Breast epithelium (tissue), 4 donors: ENCODE results near the gene NUBPL. TPM values are rescaled to one million over a fixed set of nuclear protein-coding genes. Genes with fewer than 3 reads are reported as not detected.

Experiments
- DNase-seq, 2 donors: peaks; one replicate each; pipeline ENCODE4 v3.0.0-alpha.2; 2019; ENCODE audit warnings: low spot score in 2 of 2
- H3K27ac ChIP-seq, 2 donors: fragments of 200-600 bp; sonication (generic) in 1 of 2; one replicate each; pipeline ENCODE4 v1.5.1; 2016 to 2019; ENCODE audit warnings: mild to moderate bottlenecking in 1 of 2
- H3K27me3 ChIP-seq, 2 donors: fragments of 200-600 bp; sonication (generic) in 1 of 2; one replicate each; pipeline versions ENCODE4 v1.5.1 to v1.6.0; 2017 to 2019; ENCODE audit warnings: control low read depth in 1 of 2, mild to moderate bottlenecking in 1 of 2
- H3K36me3 ChIP-seq: fragments of 200-600 bp; one replicate; pipeline ENCODE4 v1.5.1; 2019
- H3K4me1 ChIP-seq, 2 donors: fragments of 200-600 bp; sonication (generic); one replicate each; pipeline ENCODE4 v1.5.1; 2016 to 2019; ENCODE audit warnings: control low read depth in 1 of 2
- H3K4me3 ChIP-seq, 3 donors: fragments of 200-600 bp; sonication (generic); 1 replicate in 2 of 3; 2 replicates in 1 of 3; pipeline ENCODE4 v1.5.1; 2016 to 2019; ENCODE audit warnings: mild to moderate bottlenecking in 3 of 3, moderate library complexity in 2 of 3
- H3K9me3 ChIP-seq, 2 donors: fragments of 200-600 bp; sonication (generic) in 1 of 2; one replicate each; pipeline ENCODE4 v1.5.1; 2016 to 2019; ENCODE audit warnings: control low read depth in 1 of 2
- POLR2A ChIP-seq: fragments of 450-650 bp; IDR thresholded peaks from one replicate; pipeline ENCODE4 v1.6.1; 2016; ENCODE audit warnings: antibody characterized with exemption, mild to moderate bottlenecking, moderate library complexity
- POLR2AphosphoS5 ChIP-seq, 3 donors: sonication (generic); formaldehyde crosslinking; IDR thresholded peaks; one replicate each; pipeline ENCODE4 v1.6.1; 2017; ENCODE audit warnings: antibody characterized with exemption in 3 of 3
- intact Hi-C: fragments of 100-400 bp; cut with DNase I; formaldehyde crosslinking; loops from one replicate; pipeline ENCODE4 v1.15.1; 2023; ENCODE audit warnings: low total_unique reads
- total RNA-seq, 3 donors: library from RNA; depleted of rRNA; stranded (reverse); fragments of >200 nt; gene quantifications; one replicate each; pipeline ENCODE4 v1.1.0, GENCODE V29; 2016
- TF ChIP-seq, protein P1 (sequence below), 3 donors: fragments of 450-650 bp; IDR thresholded peaks; one replicate each; pipeline ENCODE4 v1.5.1; 2016 to 2017; ENCODE audit warnings: antibody characterized with exemption in 3 of 3, mild to moderate bottlenecking in 3 of 3, moderate library complexity in 3 of 3

The NUBPL gene
- total RNA-seq, 3 donors from 2014 or later, result 10.9 to 16.2 (median 12.5) TPM

DNA sequence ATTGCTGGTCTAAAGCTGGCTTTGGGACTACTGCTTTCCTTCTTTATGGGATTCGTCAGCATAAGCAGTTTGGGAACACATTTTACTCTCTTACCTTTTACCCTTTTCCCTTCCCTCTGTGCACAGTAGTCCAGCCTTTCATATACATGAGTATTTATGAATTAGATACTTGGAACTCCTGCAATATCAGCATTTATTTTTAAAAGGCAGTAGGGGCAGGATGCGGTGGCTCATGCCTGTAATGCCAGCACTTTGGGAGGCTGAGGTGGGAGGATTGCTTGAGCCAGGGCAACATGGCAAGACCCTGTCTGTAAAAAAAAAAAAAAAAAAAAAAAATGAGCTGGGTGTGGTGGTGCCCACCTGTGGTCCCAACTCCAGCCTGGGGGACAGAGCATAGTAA, 3.0 kb downstream of the NUBPL start:
- Histone ChIP-seq H3K9me3 (no peaks in the 10 kb centered on the region), H3K27me3 (no peaks in the 10 kb centered on the region), H3K36me3 (no peaks in the 10 kb centered on the region), H3K4me3 (no peak overlapping the region), H3K27ac (no peak overlapping the region), H3K4me1 (no peaks in the 10 kb centered on the region)
- no peak for DNase-seq
- intact Hi-C loops, result no loop called here
- TF ChIP-seq, protein P1, sequence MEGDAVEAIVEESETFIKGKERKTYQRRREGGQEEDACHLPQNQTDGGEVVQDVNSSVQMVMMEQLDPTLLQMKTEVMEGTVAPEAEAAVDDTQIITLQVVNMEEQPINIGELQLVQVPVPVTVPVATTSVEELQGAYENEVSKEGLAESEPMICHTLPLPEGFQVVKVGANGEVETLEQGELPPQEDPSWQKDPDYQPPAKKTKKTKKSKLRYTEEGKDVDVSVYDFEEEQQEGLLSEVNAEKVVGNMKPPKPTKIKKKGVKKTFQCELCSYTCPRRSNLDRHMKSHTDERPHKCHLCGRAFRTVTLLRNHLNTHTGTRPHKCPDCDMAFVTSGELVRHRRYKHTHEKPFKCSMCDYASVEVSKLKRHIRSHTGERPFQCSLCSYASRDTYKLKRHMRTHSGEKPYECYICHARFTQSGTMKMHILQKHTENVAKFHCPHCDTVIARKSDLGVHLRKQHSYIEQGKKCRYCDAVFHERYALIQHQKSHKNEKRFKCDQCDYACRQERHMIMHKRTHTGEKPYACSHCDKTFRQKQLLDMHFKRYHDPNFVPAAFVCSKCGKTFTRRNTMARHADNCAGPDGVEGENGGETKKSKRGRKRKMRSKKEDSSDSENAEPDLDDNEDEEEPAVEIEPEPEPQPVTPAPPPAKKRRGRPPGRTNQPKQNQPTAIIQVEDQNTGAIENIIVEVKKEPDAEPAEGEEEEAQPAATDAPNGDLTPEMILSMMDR (IDR thresholded peaks at IDR 0.05), result no peak
- TF ChIP-seq POLR2A (no peak), POLR2AphosphoS5 (IDR thresholded peaks at IDR 0.05) (no peak)

GRCh38 chr14:31566456-31566855, 5.3 kb downstream of the NUBPL start:
- intact Hi-C loops, result no loop called here
- Histone ChIP-seq H3K27me3 (no peaks in the 10 kb centered on the region), H3K9me3 (no peaks in the 10 kb centered on the region), H3K4me3 (no peak overlapping the region), H3K36me3 (no peaks in the 10 kb centered on the region), H3K27ac (no peak overlapping the region), H3K4me1 (no peaks in the 10 kb centered on the region)
- TF ChIP-seq POLR2A, result no peak
- TF ChIP-seq, protein P1 (IDR thresholded peaks at IDR 0.05), result no peak
- no peak for TF ChIP-seq POLR2AphosphoS5 (IDR thresholded peaks at IDR 0.05)
- DNase-seq, result no peak

- H3K36me3 ChIP-seq, result no peaks in the 10 kb centered on the region
- intact Hi-C loops, result no loop called here
- TF ChIP-seq POLR2A (no peak), POLR2AphosphoS5 (IDR thresholded peaks at IDR 0.05) (no peak)
- TF ChIP-seq, protein P1 (IDR thresholded peaks at IDR 0.05), result no peak
- no peak for DNase-seq
- no peaks in the 10 kb centered on the region for H3K4me1 ChIP-seq
- H3K9me3 ChIP-seq, result no peaks in the 10 kb centered on the region
- H3K4me3 ChIP-seq, result no peak overlapping the region
- no peaks in the 10 kb centered on the region for H3K27me3 ChIP-seq
- no peak overlapping the region for H3K27ac ChIP-seq
Measured at GRCh38 chr14:31567655-31568054, 6.5 kb downstream of the NUBPL start.

DNA sequence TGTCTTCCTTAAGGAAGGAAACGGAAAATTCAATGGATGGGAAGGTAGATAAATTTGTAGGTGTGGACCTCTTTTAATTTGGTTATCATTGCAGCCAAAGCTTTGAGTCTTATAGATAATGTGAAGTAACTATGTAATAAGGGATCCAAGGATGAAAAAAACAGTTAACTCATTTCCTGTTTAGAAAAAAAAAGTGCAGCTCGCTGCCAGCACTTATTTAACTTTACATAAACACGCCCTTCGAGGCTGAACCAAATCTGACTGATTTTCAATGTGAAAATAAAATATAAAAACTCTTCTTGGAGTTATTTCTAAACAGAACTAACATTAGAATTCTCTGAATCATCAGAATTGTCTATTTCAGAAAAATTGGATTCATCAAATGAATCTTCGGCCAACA, 7.0 kb downstream of the NUBPL start:
- Histone ChIP-seq H3K4me1 (no peaks in the 10 kb centered on the region), H3K27me3 (no peaks in the 10 kb centered on the region), H3K27ac (no peak overlapping the region), H3K4me3 (no peak overlapping the region), H3K9me3 (no peaks in the 10 kb centered on the region), H3K36me3 (peaks cover 3% of the 10 kb centered on the region)
- TF ChIP-seq POLR2AphosphoS5 (IDR thresholded peaks at IDR 0.05) (no peak), POLR2A (no peak)
- TF ChIP-seq, protein P1 (IDR thresholded peaks at IDR 0.05), result no peak
- intact Hi-C loops, result no loop called here
- DNase-seq, result no peak

DNA sequence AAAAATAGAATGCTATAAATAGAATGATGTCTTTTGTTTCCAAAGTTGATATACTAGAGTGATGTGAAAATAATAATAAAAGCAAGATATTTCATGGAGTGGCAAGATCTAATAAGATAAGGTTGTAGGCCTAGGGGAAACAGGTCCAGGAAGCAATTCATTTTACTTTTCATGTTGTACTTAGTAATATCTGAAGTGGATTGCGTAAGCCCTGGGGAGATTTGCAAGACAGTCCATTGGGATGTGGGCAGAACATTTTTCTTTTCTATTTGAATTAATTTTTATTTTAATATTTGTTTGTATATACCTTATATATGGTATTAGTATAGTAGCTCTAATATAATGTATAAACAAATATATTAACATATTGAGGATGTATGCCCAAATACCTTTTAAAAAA, 7.5 kb downstream of the NUBPL start:
- intact Hi-C loops, result no loop called here
- Histone ChIP-seq H3K27ac (no peak overlapping the region), H3K4me1 (no peaks in the 10 kb centered on the region), H3K36me3 (peaks cover 5% of the 10 kb centered on the region), H3K4me3 (no peak overlapping the region), H3K9me3 (no peaks in the 10 kb centered on the region), H3K27me3 (no peaks in the 10 kb centered on the region)
- no peak for DNase-seq
- no peak for TF ChIP-seq POLR2A
- TF ChIP-seq POLR2AphosphoS5 (IDR thresholded peaks at IDR 0.05), result no peak
- TF ChIP-seq, protein P1 (IDR thresholded peaks at IDR 0.05), result no peak
